Left ventricle myocardium inferior (tissue), 1 donor: ENCODE measurements around the gene ADAD2. TPM values are rescaled to one million over a fixed set of nuclear protein-coding genes. Genes with fewer than 3 reads are reported as not detected.

Experiments used
- DNase-seq: peaks from one replicate; pipeline ENCODE4 v3.0.0-alpha.2; 2020
- H3K27ac ChIP-seq: fragments of 200-600 bp; replicated peaks from 2 replicates; pipeline ENCODE4 v1.8.0; 2021
- H3K27me3 ChIP-seq: fragments of 200-600 bp; 2 replicates; pipeline ENCODE4 v1.8.0; 2021; ENCODE audit warnings: low read depth
- H3K36me3 ChIP-seq: fragments of 200-600 bp; 2 replicates; pipeline ENCODE4 v1.8.0; 2021
- H3K4me1 ChIP-seq: fragments of 200-600 bp; 2 replicates; pipeline ENCODE4 v1.8.0; 2021
- H3K4me3 ChIP-seq: fragments of 200-600 bp; 2 replicates; pipeline ENCODE4 v1.8.0; 2021; ENCODE audit warnings: mild to moderate bottlenecking, moderate library complexity
- H3K9me3 ChIP-seq: fragments of 200-600 bp; replicated peaks from 2 replicates; pipeline ENCODE4 v1.8.0; 2021
- CTCF ChIP-seq: fragments of 200-600 bp; IDR thresholded peaks from 2 replicates; pipeline ENCODE4 v1.8.0; 2021; ENCODE audit warnings: antibody characterized with exemption, mild to moderate bottlenecking, borderline replicate concordance
- intact Hi-C: fragments of 100-400 bp; cut with micrococcal nuclease; formaldehyde crosslinking; loops from one replicate; pipeline ENCODE4 v1.11.0; 2022
- total RNA-seq: library from RNA; stranded (reverse); fragmentation: NEBNext Ultra II Directional; extraction: Animal tissue kit (Norgen Biotek cat#: 25700); gene quantifications from one replicate; pipeline ENCODE4 v1.2.1, GENCODE V29; 2021
- donor health status: DM: no; HTN: yes; CAD: no; lungs with severe emphysema.

The ADAD2 gene
- total RNA-seq, 1 donor from 2014 or later: 0.52 TPM

DNA sequence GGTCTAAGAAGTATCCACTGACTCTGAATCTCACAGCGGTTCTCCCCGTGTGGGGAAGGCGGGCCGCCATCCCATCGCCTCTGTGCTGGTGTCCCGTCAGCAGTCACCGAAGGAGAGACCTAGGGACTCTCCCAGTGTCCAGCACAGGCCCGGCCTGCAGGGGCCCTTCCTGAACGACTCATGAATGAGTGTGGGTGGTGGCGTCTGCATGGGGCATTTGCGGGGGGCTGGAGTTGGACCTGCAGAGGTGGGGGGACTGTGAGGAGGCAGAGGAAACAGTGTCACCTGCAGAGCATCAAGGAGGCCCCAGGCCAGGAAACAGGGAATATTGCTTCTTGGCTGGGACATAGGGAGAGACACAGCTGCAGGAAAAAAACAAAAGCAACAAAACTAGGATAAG is 38.5 kb downstream of the ADAD2 start:
- H3K4me1 ChIP-seq: peaks cover 22% of the 10 kb centered on the region
- intact Hi-C loops: no loop called here

GRCh38 chr16:84232060-84232459 is 41.1 kb downstream of the ADAD2 start:
- Histone ChIP-seq H3K36me3 (no peaks in the 10 kb centered on the region), H3K4me3 (no peak overlapping the region), H3K9me3 (no peaks in the 10 kb centered on the region), H3K4me1 (peaks cover 29% of the 10 kb centered on the region), H3K27me3 (peaks cover 14% of the 10 kb centered on the region), H3K27ac (no peak overlapping the region)
- intact Hi-C loops: no loop called here
- TF ChIP-seq CTCF: no peak
- no peak for DNase-seq

More for the DNA sequence above, 38.5 kb downstream of the ADAD2 start:
- Histone ChIP-seq H3K36me3 (no peaks in the 10 kb centered on the region), H3K9me3 (no peaks in the 10 kb centered on the region), H3K27ac (no peak overlapping the region), H3K27me3 (peaks cover 11% of the 10 kb centered on the region), H3K4me3 (no peak overlapping the region)
- DNase-seq: no peak
- no peak for TF ChIP-seq CTCF

- TF ChIP-seq CTCF: no peak
- Histone ChIP-seq H3K9me3 (no peaks in the 10 kb centered on the region), H3K27me3 (peaks cover 23% of the 10 kb centered on the region), H3K4me3 (no peak overlapping the region), H3K4me1 (peaks cover 25% of the 10 kb centered on the region), H3K36me3 (no peaks in the 10 kb centered on the region), H3K27ac (no peak overlapping the region)
- no peak for DNase-seq
- intact Hi-C loops: no loop called here
These were observed 42.0 kb downstream of the ADAD2 start for GRCh38 chr16:84232969-84233368.

DNA sequence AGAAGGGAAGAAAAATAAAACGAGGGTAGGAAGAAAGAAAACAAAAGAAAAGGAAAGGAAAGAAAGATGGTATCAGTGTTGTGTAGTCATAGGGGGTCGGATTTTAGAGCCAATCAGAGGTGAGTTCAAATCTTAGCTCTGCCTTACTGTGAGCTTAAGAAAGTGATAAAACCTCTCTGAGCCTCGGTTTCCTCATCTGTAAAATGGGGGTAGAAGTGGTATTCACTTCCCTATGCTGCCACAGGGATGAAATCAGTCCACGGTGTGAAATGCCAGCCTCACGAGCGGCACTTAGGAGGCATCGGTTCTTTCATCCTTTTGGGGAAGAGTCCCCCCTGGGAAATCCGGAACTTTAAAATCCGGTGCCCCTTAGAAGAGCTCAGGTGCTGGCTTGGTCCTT is 42.8 kb downstream of the ADAD2 start:
- intact Hi-C loops: no loop called here
- no peak for TF ChIP-seq CTCF
- H3K4me1 ChIP-seq: peaks cover 17% of the 10 kb centered on the region
- DNase-seq: no peak
- no peaks in the 10 kb centered on the region for H3K36me3 ChIP-seq
- H3K4me3 ChIP-seq: no peak overlapping the region
- no peaks in the 10 kb centered on the region for H3K9me3 ChIP-seq
- H3K27ac ChIP-seq: no peak overlapping the region
- peaks cover 28% of the 10 kb centered on the region for H3K27me3 ChIP-seq

DNA sequence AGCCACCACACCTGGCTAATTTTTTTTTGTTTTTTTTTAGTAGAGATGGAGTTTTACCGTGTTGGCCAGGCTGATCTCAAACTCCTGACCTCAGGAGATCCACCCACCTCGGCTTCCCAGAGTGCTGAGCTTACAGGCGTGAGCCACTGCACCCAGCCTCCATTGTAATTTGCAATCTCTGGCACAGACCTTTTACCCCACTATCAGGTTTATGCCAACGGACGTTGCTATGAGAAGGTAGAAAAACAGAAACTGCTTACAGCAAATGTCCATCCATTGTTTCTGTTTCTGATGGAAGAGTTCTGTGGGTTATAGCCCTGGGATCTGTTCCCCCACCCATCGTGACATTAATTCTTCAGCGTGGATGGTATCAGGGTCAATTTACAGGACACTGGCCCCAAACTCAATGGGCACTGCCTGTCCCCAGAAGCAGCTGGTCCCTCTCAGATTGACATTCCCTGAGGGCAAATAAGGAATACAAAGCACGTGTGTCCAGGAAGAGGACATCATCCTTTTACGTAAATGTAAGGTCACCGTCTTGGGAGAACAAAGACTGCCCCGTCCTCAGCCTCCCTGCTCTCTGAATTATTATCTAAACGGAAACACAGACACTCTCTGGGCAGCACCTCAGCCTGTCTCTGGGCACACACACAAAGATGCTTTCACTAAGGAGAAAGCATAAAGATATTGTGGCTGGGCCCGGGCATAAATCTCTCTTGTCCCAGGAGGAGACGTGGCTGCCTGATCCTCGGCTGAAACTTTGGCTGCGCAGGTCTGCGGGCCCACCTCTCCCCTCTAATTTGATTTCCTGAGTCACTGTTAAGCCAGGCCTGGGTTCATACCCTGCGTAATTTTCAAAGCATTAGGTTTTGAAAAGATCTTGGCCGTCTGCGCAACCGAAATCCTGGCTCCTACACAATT is 43.6 kb downstream of the ADAD2 start:
- H3K27me3 ChIP-seq: peaks cover 33% of the 10 kb centered on the region
- H3K9me3 ChIP-seq: no peaks in the 10 kb centered on the region
- no peak for TF ChIP-seq CTCF
- no peaks in the 10 kb centered on the region for H3K36me3 ChIP-seq
- intact Hi-C loops: no loop called here
- peaks cover 14% of the 10 kb centered on the region for H3K4me1 ChIP-seq
- DNase-seq: no peak
- no peak overlapping the region for H3K4me3 ChIP-seq
- no peak overlapping the region for H3K27ac ChIP-seq
